ENCODE measurements around the gene MCC.

MCC gene

GRCh38 chr5:113199122-113199905 is 288.9 kb downstream of the MCC start:
- no peak for DNase-seq (ENCODE audit: low read depth)

- no peak for DNase-seq (ENCODE audit: low read depth)
Measured at GRCh38 chr5:113197456-113198200, 290.6 kb downstream of the MCC start.

GRCh38 chr5:113195771-113196170 is 292.5 kb downstream of the MCC start:
- no peak for DNase-seq (ENCODE audit: low read depth)

GRCh38 chr5:113195251-113195650 is 293.0 kb downstream of the MCC start:
- no peak for DNase-seq (ENCODE audit: low read depth)

- no peak for DNase-seq (ENCODE audit: low read depth)
Measured at GRCh38 chr5:113194591-113194990, 293.7 kb downstream of the MCC start.

- DNase-seq (ENCODE audit: low read depth), result no peak
Measured at GRCh38 chr5:113194125-113194524, 294.1 kb downstream of the MCC start.

- DNase-seq (ENCODE audit: low read depth), result no peak
Measured at GRCh38 chr5:113193311-113193978, 294.8 kb downstream of the MCC start.

GRCh38 chr5:113192541-113192940 is 295.7 kb downstream of the MCC start:
- no peak for DNase-seq (ENCODE audit: low read depth)

- DNase-seq (ENCODE audit: low read depth), result no peak
Measured at GRCh38 chr5:113190347-113190746, 297.9 kb downstream of the MCC start.

GRCh38 chr5:113189291-113189690 is 299.0 kb downstream of the MCC start:
- no peak for DNase-seq (ENCODE audit: low read depth)

- DNase-seq (ENCODE audit: low read depth), result no peak
Measured at GRCh38 chr5:113188436-113188835, 299.8 kb downstream of the MCC start.

- DNase-seq (ENCODE audit: low read depth), result no peak
Measured at GRCh38 chr5:113187906-113188305, 300.3 kb downstream of the MCC start.

GRCh38 chr5:113186061-113186460 is 302.2 kb downstream of the MCC start:
- no peak for DNase-seq (ENCODE audit: low read depth)

- DNase-seq (ENCODE audit: low read depth), result no peak
Measured at GRCh38 chr5:113183694-113184093, 304.6 kb downstream of the MCC start.

GRCh38 chr5:113182658-113183344 is 305.5 kb downstream of the MCC start:
- no peak for DNase-seq (ENCODE audit: low read depth)

- DNase-seq (ENCODE audit: low read depth), result no peak
Measured at GRCh38 chr5:113181853-113182490, 306.3 kb downstream of the MCC start.

- no peak for DNase-seq (ENCODE audit: low read depth)
Measured at GRCh38 chr5:113181409-113181808, 306.8 kb downstream of the MCC start.

GRCh38 chr5:113179156-113179555 is 309.1 kb downstream of the MCC start:
- no peak for DNase-seq (ENCODE audit: low read depth)

GRCh38 chr5:113178073-113178779 is 310.0 kb downstream of the MCC start:
- no peak for DNase-seq (ENCODE audit: low read depth)

- DNase-seq (ENCODE audit: low read depth), result no peak
Measured at GRCh38 chr5:113177225-113177624, 311.0 kb downstream of the MCC start.

GRCh38 chr5:113176734-113177133 is 311.5 kb downstream of the MCC start:
- no peak for DNase-seq (ENCODE audit: low read depth)

All from activated T-helper 9 cell treated with anti-CD3 and anti-CD28 coated beads, Interleukin-2, amount 50 U/mL, for 16 hours (primary cell).